Ishikawa (cell line): ENCODE results near the gene IMMP2L.
A peak's percentile ranks its signal among the peaks of the same experiment; 100 is the strongest.

Experiments used
- CEBPB ChIP-seq: IDR thresholded peaks from 2 replicates; pipeline ENCODE4 v1.6.1; 2012
- CREB1 ChIP-seq: IDR thresholded peaks from 2 replicates; pipeline ENCODE4 v1.6.1; 2012; ENCODE audit warnings: low read depth
- EGR1 ChIP-seq: IDR thresholded peaks from 2 replicates; pipeline ENCODE4 v1.6.1; 2012
- EP300 ChIP-seq: IDR thresholded peaks from 2 replicates; pipeline ENCODE4 v1.6.1; 2012; ENCODE audit warnings: borderline replicate concordance
- FOXM1 ChIP-seq: IDR thresholded peaks from 2 replicates; pipeline ENCODE4 v1.6.1; 2012; ENCODE audit warnings: low read depth, borderline replicate concordance
- MAX ChIP-seq: IDR thresholded peaks from 2 replicates; pipeline ENCODE4 v1.6.1; 2012
- NFIC ChIP-seq: IDR thresholded peaks from 2 replicates; pipeline ENCODE4 v1.6.1; 2012
- RAD21 ChIP-seq: IDR thresholded peaks from 2 replicates; pipeline ENCODE4 v1.6.1; 2012; ENCODE audit warnings: low read depth
- REST ChIP-seq: IDR thresholded peaks from 2 replicates; pipeline ENCODE4 v1.6.1; 2012; ENCODE audit warnings: low read depth, mild to moderate bottlenecking
- TAF1 ChIP-seq: IDR thresholded peaks from 2 replicates; pipeline ENCODE4 v1.6.1; 2012; ENCODE audit warnings: low read depth, mild to moderate bottlenecking
- TCF12 ChIP-seq: IDR thresholded peaks from 2 replicates; pipeline ENCODE4 v1.6.1; 2012; ENCODE audit warnings: low read depth
- TEAD4 ChIP-seq: IDR thresholded peaks from 2 replicates; pipeline ENCODE4 v1.6.1; 2012
- USF1 ChIP-seq: IDR thresholded peaks from 2 replicates; pipeline ENCODE4 v1.6.1; 2012
- YY1 ChIP-seq: IDR thresholded peaks from 2 replicates; pipeline ENCODE4 v1.6.1; 2012; ENCODE audit warnings: low read depth
- ZBTB7A ChIP-seq: IDR thresholded peaks from 2 replicates; pipeline ENCODE4 v1.6.1; 2012; ENCODE audit warnings: low read depth

The IMMP2L gene

GRCh38 chr7:111561904-111562732 lies at the start of gene IMMP2L:
Gene IMMP2L (minus strand): TSS chr7:111562492.
- TF ChIP-seq ZBTB7A: 0 out of 2 replicates have a peak, but pooled peaks have one; percentile 33
- TF ChIP-seq TEAD4: no peak
- TF ChIP-seq RAD21: no peak
- TF ChIP-seq TAF1: peak; percentile 56; the same call in 1 of the 2 replicates
- TF ChIP-seq YY1: no peak
- peak; percentile 76 for TF ChIP-seq MAX

- TF ChIP-seq USF1: no peak
- TF ChIP-seq MAX: no peak
- no peak for TF ChIP-seq TCF12
- no peak for TF ChIP-seq CEBPB
- TF ChIP-seq TEAD4: no peak
- TF ChIP-seq TAF1: no peak
- no peak for TF ChIP-seq EP300
- TF ChIP-seq NFIC: no peak
- no peak for TF ChIP-seq REST
- TF ChIP-seq FOXM1: no peak
- no peak for TF ChIP-seq YY1
These were observed 45.3 kb upstream of the IMMP2L start for GRCh38 chr7:111607621-111608020.

- TF ChIP-seq TAF1 (no peak), NFIC (no peak), RAD21 (no peak), FOXM1 (no peak), CEBPB (no peak), EGR1 (no peak), ZBTB7A (no peak), CREB1 (no peak), YY1 (no peak), TEAD4 (no peak), EP300 (no peak), REST (no peak), MAX (no peak), TCF12 (no peak), USF1 (no peak)
These were observed 43.0 kb upstream of the IMMP2L start for GRCh38 chr7:111605246-111605645.

- TF ChIP-seq REST (no peak), TAF1 (no peak), ZBTB7A (no peak), FOXM1 (no peak), MAX (no peak)
These were observed 37.8 kb upstream of the IMMP2L start for GRCh38 chr7:111600091-111600490.
